ENCODE data around the gene LDHAL6B.

The LDHAL6B gene

DNA sequence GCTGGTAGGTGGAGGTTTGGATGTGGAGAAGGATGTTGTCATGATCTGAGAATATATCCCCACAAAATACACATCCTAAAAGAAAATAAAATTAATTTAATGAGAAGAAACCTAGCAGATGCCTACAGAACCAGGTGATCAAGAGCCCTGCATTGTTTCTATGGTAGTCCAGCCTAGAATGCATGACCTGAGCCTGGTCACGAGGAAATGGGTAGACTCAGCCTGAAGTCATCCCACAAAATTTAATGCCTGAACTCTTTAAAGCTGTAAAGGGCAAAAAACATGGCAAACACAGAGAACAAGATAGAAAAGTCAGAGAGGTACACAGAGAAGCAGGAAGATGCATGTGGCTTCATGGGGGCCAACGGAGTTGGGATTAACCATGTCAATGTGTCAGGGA lies 36.0 kb downstream of the LDHAL6B start:
- Histone ChIP-seq H3K79me2 (ENCODE audit: control insufficient read depth, low read length) (no peaks in the 10 kb centered on the region), H3K9me3 (ENCODE audit: control insufficient read depth, insufficient read depth, low read length) (no peaks in the 10 kb centered on the region), H3K4me3 (ENCODE audit: low read length) (no peak overlapping the region), H3F3A (ENCODE audit: control insufficient read depth, insufficient read depth) (peaks cover 4% of the 10 kb centered on the region), H3K36me3 (ENCODE audit: control insufficient read depth, low read length) (peaks cover 3% of the 10 kb centered on the region; the same call in 1 of the 2 replicates), H3K9me2 (replicated peaks; ENCODE audit: control insufficient read depth, low read length) (no peaks in the 10 kb centered on the region), H3K4me2 (ENCODE audit: low read length) (no peak overlapping the region), H3K4me1 (ENCODE audit: control insufficient read depth, low read length) (peaks cover 20% of the 10 kb centered on the region), H3K27me3 (ENCODE audit: control insufficient read depth, low read length) (no peaks in the 10 kb centered on the region), H4K20me1 (ENCODE audit: control insufficient read depth, insufficient read depth, low read depth, low read length) (no peaks in the 10 kb centered on the region), H3K27ac (ENCODE audit: low read depth, low read length) (no peak overlapping the region)
- no peak for TF ChIP-seq EZH2phosphoT487 (IDR thresholded peaks at IDR 0.05; ENCODE audit: borderline replicate concordance, low read length)
- TF ChIP-seq, protein P1, sequence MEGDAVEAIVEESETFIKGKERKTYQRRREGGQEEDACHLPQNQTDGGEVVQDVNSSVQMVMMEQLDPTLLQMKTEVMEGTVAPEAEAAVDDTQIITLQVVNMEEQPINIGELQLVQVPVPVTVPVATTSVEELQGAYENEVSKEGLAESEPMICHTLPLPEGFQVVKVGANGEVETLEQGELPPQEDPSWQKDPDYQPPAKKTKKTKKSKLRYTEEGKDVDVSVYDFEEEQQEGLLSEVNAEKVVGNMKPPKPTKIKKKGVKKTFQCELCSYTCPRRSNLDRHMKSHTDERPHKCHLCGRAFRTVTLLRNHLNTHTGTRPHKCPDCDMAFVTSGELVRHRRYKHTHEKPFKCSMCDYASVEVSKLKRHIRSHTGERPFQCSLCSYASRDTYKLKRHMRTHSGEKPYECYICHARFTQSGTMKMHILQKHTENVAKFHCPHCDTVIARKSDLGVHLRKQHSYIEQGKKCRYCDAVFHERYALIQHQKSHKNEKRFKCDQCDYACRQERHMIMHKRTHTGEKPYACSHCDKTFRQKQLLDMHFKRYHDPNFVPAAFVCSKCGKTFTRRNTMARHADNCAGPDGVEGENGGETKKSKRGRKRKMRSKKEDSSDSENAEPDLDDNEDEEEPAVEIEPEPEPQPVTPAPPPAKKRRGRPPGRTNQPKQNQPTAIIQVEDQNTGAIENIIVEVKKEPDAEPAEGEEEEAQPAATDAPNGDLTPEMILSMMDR (IDR thresholded peaks at IDR 0.05; ENCODE audit: low read depth, low read length, poor library complexity, severe bottlenecking), result no peak

DNA sequence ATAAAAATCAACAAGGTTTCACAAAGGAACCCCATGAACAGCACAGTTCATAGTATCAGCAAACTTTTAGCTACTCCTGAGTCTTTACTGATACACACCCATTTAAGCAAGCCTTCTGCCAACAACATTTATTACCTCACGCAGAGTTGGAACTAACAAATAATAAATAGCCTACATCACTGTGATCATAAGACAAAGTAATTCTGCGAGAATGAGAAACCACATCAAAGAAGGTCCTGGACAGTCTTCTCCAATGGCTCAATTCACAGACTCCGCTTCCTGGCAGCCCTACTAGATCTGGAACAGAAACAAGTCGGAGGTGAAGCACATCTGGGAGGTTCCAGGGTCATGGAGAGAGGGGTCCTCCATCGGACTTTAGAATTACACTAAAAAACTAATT lies 37.0 kb downstream of the LDHAL6B start:
- H3K4me1 ChIP-seq (ENCODE audit: control insufficient read depth, low read length), result peaks cover 20% of the 10 kb centered on the region

DNA sequence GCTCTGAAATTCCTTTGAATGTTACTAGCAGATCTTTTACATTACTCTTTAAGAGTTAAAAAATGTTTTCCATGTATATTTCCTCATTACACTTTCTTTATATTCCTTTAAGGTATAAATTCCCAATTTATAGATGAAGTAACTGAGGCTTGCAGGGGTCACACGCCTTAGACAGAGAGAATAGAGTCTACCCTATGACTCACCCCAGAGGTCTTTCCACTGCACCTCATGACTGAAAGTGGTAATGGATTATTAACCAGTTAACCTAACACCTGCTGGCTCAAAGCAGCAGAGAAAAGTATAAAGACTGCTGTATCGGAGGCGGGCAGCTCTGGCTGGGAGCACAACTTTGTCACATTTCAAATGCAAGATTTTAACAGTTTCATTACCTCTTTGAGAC lies 37.7 kb downstream of the LDHAL6B start:
- H3K36me3 ChIP-seq (ENCODE audit: control insufficient read depth, low read length), result no peaks in the 10 kb centered on the region
- TF ChIP-seq, protein P1 (IDR thresholded peaks at IDR 0.05; ENCODE audit: low read depth, low read length, poor library complexity, severe bottlenecking), result no peak
- TF ChIP-seq EZH2phosphoT487 (IDR thresholded peaks at IDR 0.05; ENCODE audit: borderline replicate concordance, low read length), result no peak

More for the DNA sequence above, 37.0 kb downstream of the LDHAL6B start:
- Histone ChIP-seq H3K4me3 (ENCODE audit: low read length) (no peak overlapping the region), H3K79me2 (ENCODE audit: control insufficient read depth, low read length) (no peaks in the 10 kb centered on the region), H3K4me2 (ENCODE audit: low read length) (no peak overlapping the region), H3K27ac (ENCODE audit: low read depth, low read length) (no peak overlapping the region), H3K9me2 (replicated peaks; ENCODE audit: control insufficient read depth, low read length) (no peaks in the 10 kb centered on the region), H3K9me3 (ENCODE audit: control insufficient read depth, insufficient read depth, low read length) (no peaks in the 10 kb centered on the region), H3K36me3 (ENCODE audit: control insufficient read depth, low read length) (no peaks in the 10 kb centered on the region), H4K20me1 (ENCODE audit: control insufficient read depth, insufficient read depth, low read depth, low read length) (no peaks in the 10 kb centered on the region), H3F3A (ENCODE audit: control insufficient read depth, insufficient read depth) (peaks cover 6% of the 10 kb centered on the region), H3K27me3 (ENCODE audit: control insufficient read depth, low read length) (no peaks in the 10 kb centered on the region)
- TF ChIP-seq, protein P1 (IDR thresholded peaks at IDR 0.05; ENCODE audit: low read depth, low read length, poor library complexity, severe bottlenecking), result no peak
- TF ChIP-seq EZH2phosphoT487 (IDR thresholded peaks at IDR 0.05; ENCODE audit: borderline replicate concordance, low read length), result no peak

More for the DNA sequence above, 37.7 kb downstream of the LDHAL6B start:
- Histone ChIP-seq H3K4me1 (ENCODE audit: control insufficient read depth, low read length) (peaks cover 27% of the 10 kb centered on the region), H3F3A (ENCODE audit: control insufficient read depth, insufficient read depth) (peaks cover 9% of the 10 kb centered on the region), H3K4me3 (ENCODE audit: low read length) (no peak overlapping the region), H3K79me2 (ENCODE audit: control insufficient read depth, low read length) (no peaks in the 10 kb centered on the region), H4K20me1 (ENCODE audit: control insufficient read depth, insufficient read depth, low read depth, low read length) (no peaks in the 10 kb centered on the region), H3K9me2 (replicated peaks; ENCODE audit: control insufficient read depth, low read length) (no peaks in the 10 kb centered on the region), H3K4me2 (ENCODE audit: low read length) (no peak overlapping the region), H3K27me3 (ENCODE audit: control insufficient read depth, low read length) (no peaks in the 10 kb centered on the region), H3K9me3 (ENCODE audit: control insufficient read depth, insufficient read depth, low read length) (no peaks in the 10 kb centered on the region), H3K27ac (ENCODE audit: low read depth, low read length) (no peak overlapping the region)

Measured in DOHH2 (cell line).